ENCODE results near the gene HMX1. TPM values are rescaled to one million over a fixed set of nuclear protein-coding genes. Genes with fewer than 3 reads are reported as not detected.

HMX1 gene
- total RNA-seq: not detected
- long read RNA-seq: 0 reads

- Histone ChIP-seq H3K4me1 (no peaks in the 10 kb centered on the region), H3K27me3 (peaks cover 90% of the 10 kb centered on the region), H3K27ac (no peak within 1 kb of the TSS), H3K9me3 (no peaks in the 10 kb centered on the region), H3K36me3 (no peaks in the 10 kb centered on the region), H3K4me3 (no peak within 1 kb of the TSS)
- intact Hi-C loops (cut with DNase I): no loop called here
- DNase-seq: no peak
- TF ChIP-seq CTCF (IDR thresholded peaks at IDR 0.05): no peak
- no peak for ATAC-seq
Observed at GRCh38 chr4:8871417-8872401, at the start of gene HMX1. TSS of gene HMX1 (minus strand) at chr4:8871839. CDS start at chr4:8871614, 225 bp downstream.

GRCh38 chr4:8920969-8921368 is 49.3 kb upstream of the HMX1 start:
- Histone ChIP-seq H3K36me3 (no peaks in the 10 kb centered on the region), H3K27ac (no peak overlapping the region), H3K27me3 (peaks cover 9% of the 10 kb centered on the region), H3K4me3 (no peak overlapping the region), H3K4me1 (no peaks in the 10 kb centered on the region), H3K9me3 (no peaks in the 10 kb centered on the region)
- DNase-seq: no peak
- TF ChIP-seq CTCF (IDR thresholded peaks at IDR 0.05): no peak
- ATAC-seq: no peak
- intact Hi-C loops (cut with DNase I): no loop called here

GRCh38 chr4:8920289-8920965 is 48.8 kb upstream of the HMX1 start:
- H3K36me3 ChIP-seq: no peaks in the 10 kb centered on the region
- no peak overlapping the region for H3K4me3 ChIP-seq
- no peak overlapping the region for H3K27ac ChIP-seq
- H3K4me1 ChIP-seq: no peaks in the 10 kb centered on the region
- H3K9me3 ChIP-seq: no peaks in the 10 kb centered on the region
- intact Hi-C loops (cut with DNase I): no loop called here
- ATAC-seq (no peak), DNase-seq (peak; percentile 55)
- TF ChIP-seq CTCF (IDR thresholded peaks at IDR 0.05): no peak
- H3K27me3 ChIP-seq: peaks cover 9% of the 10 kb centered on the region

GRCh38 chr4:8919651-8920288 is 48.1 kb upstream of the HMX1 start:
- no peak for TF ChIP-seq CTCF (IDR thresholded peaks at IDR 0.05)
- no peaks in the 10 kb centered on the region for H3K9me3 ChIP-seq
- no peak for DNase-seq
- intact Hi-C loops (cut with DNase I): no loop called here
- no peak overlapping the region for H3K4me3 ChIP-seq
- H3K27me3 ChIP-seq: peaks cover 9% of the 10 kb centered on the region
- no peaks in the 10 kb centered on the region for H3K4me1 ChIP-seq
- no peak overlapping the region for H3K27ac ChIP-seq
- H3K36me3 ChIP-seq: no peaks in the 10 kb centered on the region
- no peak for ATAC-seq

GRCh38 chr4:8917868-8918783 is 46.5 kb upstream of the HMX1 start:
- H3K27me3 ChIP-seq: peaks cover 9% of the 10 kb centered on the region
- peak; percentile 82 for ATAC-seq
- intact Hi-C loops (cut with DNase I): no loop called here

More at GRCh38 chr4:8917868-8918783, 46.5 kb upstream of the HMX1 start:
- no peaks in the 10 kb centered on the region for H3K9me3 ChIP-seq
- peak; percentile 80 for DNase-seq
- H3K36me3 ChIP-seq: no peaks in the 10 kb centered on the region
- TF ChIP-seq CTCF (IDR thresholded peaks at IDR 0.05): peak; percentile 81
- H3K27ac ChIP-seq: no peak overlapping the region
- no peaks in the 10 kb centered on the region for H3K4me1 ChIP-seq
- H3K4me3 ChIP-seq: no peak overlapping the region
